Measurements from ENCODE around the gene TRIL. TPM values are rescaled to one million over a fixed set of nuclear protein-coding genes. Genes with fewer than 3 reads are reported as not detected.

The TRIL gene
- total RNA-seq, 2 experiments from 2014 or later: not detected

GRCh38 chr7:28957064-28957750 lies 923 bp downstream of the TRIL start:
- H2AFZ ChIP-seq (ENCODE audit: low read length): no peak overlapping the region
- CTCF ChIA-PET (ENCODE audit: unreplicated experiment): no interaction called here
- H3K27ac ChIP-seq (ENCODE audit: low read depth, low read length, poor library complexity, severe bottlenecking): no peak overlapping the region
- no peaks in the 10 kb centered on the region for H4K20me1 ChIP-seq (ENCODE audit: insufficient read depth, low read length)
- no peak overlapping the region for H3K4me3 ChIP-seq (ENCODE audit: low read depth, low read length, poor library complexity, severe bottlenecking)
- no peaks in the 10 kb centered on the region for H3K9me3 ChIP-seq (ENCODE audit: low read length)
- POLR2A ChIA-PET: no interaction called here
- intact Hi-C loops (cut with micrococcal nuclease; ENCODE audit: unreplicated experiment): no loop called here
- no peaks in the 10 kb centered on the region for H3K4me1 ChIP-seq (ENCODE audit: insufficient read depth, low read length, poor library complexity, severe bottlenecking)
- no peak overlapping the region for H3K4me2 ChIP-seq (ENCODE audit: low read length)
- H3K9me2 ChIP-seq (ENCODE audit: insufficient read depth, low read length): no peaks in the 10 kb centered on the region
- BruUV-seq (replicated peaks): no TSS peak
- no peak for DNase-seq (ENCODE audit: low spot score)
- no peaks in the 10 kb centered on the region for H3K79me2 ChIP-seq (ENCODE audit: insufficient read depth, low read depth, low read length)
- no peaks in the 10 kb centered on the region for H3K36me3 ChIP-seq (ENCODE audit: insufficient read depth, low read length)
- TF ChIP-seq CTCF (conservative IDR thresholded peaks at IDR 0.05; ENCODE audit: low read length) (no peak), EZH2phosphoT487 (IDR thresholded peaks at IDR 0.05; ENCODE audit: borderline replicate concordance, low read depth, low read length) (no peak)

GRCh38 chr7:28956608-28957063 lies 1.5 kb downstream of the TRIL start:
- Histone ChIP-seq H2AFZ (ENCODE audit: low read length) (no peak overlapping the region), H3K9me2 (ENCODE audit: insufficient read depth, low read length) (no peaks in the 10 kb centered on the region), H3K9me3 (ENCODE audit: low read length) (no peaks in the 10 kb centered on the region), H3K4me1 (ENCODE audit: insufficient read depth, low read length, poor library complexity, severe bottlenecking) (no peaks in the 10 kb centered on the region), H3K79me2 (ENCODE audit: insufficient read depth, low read depth, low read length) (no peaks in the 10 kb centered on the region), H4K20me1 (ENCODE audit: insufficient read depth, low read length) (no peaks in the 10 kb centered on the region), H3K4me2 (ENCODE audit: low read length) (no peak overlapping the region), H3K4me3 (ENCODE audit: low read depth, low read length, poor library complexity, severe bottlenecking) (no peak overlapping the region), H3K27ac (ENCODE audit: low read depth, low read length, poor library complexity, severe bottlenecking) (no peak overlapping the region), H3K36me3 (ENCODE audit: insufficient read depth, low read length) (no peaks in the 10 kb centered on the region)
- no peak for TF ChIP-seq CTCF (conservative IDR thresholded peaks at IDR 0.05; ENCODE audit: low read length)
- no peak for TF ChIP-seq EZH2phosphoT487 (IDR thresholded peaks at IDR 0.05; ENCODE audit: borderline replicate concordance, low read depth, low read length)
- intact Hi-C loops (cut with micrococcal nuclease; ENCODE audit: unreplicated experiment): no loop called here
- BruUV-seq (replicated peaks): no TSS peak
- POLR2A ChIA-PET: no interaction called here
- DNase-seq (ENCODE audit: low spot score): no peak
- CTCF ChIA-PET (ENCODE audit: unreplicated experiment): no interaction called here

DNA sequence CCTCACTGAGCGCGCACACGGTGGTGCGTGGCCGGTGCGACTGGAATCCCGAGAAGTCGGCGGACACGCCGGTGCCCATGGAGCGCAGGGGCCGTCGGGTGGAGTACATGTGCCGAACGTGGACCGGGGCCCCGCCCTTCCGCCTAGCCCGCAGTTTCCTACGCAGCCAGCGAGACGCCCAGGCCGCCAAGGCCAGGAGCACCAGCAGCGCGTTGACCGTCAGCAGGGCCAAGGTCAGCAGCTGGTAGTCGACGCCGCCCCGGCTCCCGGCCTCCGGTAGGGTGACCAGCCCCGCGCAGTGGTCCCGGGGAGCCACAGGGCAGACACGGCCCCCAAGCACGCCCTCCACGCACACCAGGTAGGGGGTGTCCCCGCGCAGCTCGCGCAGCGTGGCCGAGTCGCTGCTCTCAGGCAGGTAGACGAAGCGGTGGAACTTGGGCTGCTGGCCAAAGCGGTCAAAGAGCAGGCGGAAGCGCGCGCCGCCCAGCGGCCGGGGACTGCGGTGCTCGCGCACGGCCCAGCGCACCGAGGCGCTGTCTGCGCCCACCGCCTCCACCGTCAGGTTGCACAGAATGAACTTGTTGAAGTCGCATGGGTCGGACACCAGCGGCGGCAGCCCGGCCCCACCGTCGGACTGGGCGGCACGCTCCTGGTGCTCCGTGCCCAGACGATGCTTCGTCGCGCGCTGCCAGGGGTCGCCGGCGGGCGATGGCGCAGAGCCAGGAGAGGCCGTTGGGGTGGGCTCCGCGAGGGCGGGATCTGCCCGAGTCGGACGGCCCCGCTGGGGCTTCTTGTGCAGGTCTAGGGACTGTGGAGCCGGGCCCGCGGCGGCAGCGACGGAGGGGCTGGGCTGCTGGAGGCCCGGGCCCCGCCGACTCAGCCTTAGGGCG lies 2.2 kb downstream of the TRIL start:
- H2AFZ ChIP-seq (ENCODE audit: low read length): no peak overlapping the region
- H3K9me3 ChIP-seq (ENCODE audit: low read length): no peaks in the 10 kb centered on the region
- H3K79me2 ChIP-seq (ENCODE audit: insufficient read depth, low read depth, low read length): no peaks in the 10 kb centered on the region
- ChIA-PET CTCF (ENCODE audit: unreplicated experiment) (no interaction called here), POLR2A (no interaction called here)
- intact Hi-C loops (cut with micrococcal nuclease; ENCODE audit: unreplicated experiment): no loop called here
- no peaks in the 10 kb centered on the region for H3K9me2 ChIP-seq (ENCODE audit: insufficient read depth, low read length)
- no peaks in the 10 kb centered on the region for H4K20me1 ChIP-seq (ENCODE audit: insufficient read depth, low read length)
- no peak for DNase-seq (ENCODE audit: low spot score)
- H3K36me3 ChIP-seq (ENCODE audit: insufficient read depth, low read length): no peaks in the 10 kb centered on the region
- H3K4me2 ChIP-seq (ENCODE audit: low read length): no peak overlapping the region
- no peak overlapping the region for H3K27ac ChIP-seq (ENCODE audit: low read depth, low read length, poor library complexity, severe bottlenecking)
- BruUV-seq (replicated peaks): no TSS peak
- no peak overlapping the region for H3K4me3 ChIP-seq (ENCODE audit: low read depth, low read length, poor library complexity, severe bottlenecking)
- H3K4me1 ChIP-seq (ENCODE audit: insufficient read depth, low read length, poor library complexity, severe bottlenecking): no peaks in the 10 kb centered on the region
- no peak for TF ChIP-seq EZH2phosphoT487 (IDR thresholded peaks at IDR 0.05; ENCODE audit: borderline replicate concordance, low read depth, low read length)
